Activated CD4-positive, alpha-beta T cell treated with anti-CD3 and anti-CD28 coated beads, Interleukin-2, Interleukin-6, amounts not matched to agents 100 ng/mL and 50 ng/mL, durations not matched to agents 16 hours and 8 hours (primary cell): ENCODE data around the gene PKP4.

Experiments
- DNase-seq: peaks from one replicate; pipeline ENCODE4 v3.0.0-alpha.2; 2020

The PKP4 gene

DNA sequence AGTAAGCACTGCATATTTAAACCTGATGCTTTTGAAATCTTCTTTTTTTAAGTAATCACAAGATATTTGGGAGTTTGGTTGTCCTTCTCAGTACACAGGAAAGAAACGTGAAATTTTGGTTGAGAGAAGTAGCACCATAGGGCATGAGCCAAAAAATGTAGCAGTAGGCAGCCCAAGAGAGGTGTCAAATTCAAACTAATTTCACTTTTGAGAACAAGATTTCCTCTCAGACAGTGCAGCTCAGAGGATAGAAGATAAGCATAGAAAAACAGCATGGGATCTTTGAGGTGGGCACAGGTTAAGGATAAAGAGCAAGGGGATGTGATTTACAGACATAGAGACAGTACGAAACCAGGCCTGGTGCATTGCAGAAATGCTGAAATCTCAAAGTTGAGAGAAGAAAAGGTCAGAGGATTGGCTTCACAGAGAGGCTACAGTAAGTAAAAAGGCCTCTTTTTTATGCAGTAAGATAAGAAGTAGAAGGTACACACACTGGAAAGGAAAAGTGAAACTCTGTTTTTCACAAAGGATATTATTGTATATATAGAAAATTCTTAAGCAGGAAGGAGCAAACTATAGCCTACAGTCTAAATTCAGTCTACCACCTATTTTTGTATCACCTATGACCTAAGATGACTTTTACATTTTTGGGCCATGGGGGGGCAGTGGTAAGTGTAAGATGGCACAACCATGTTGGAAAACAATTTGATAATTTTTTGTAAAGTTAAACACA is 89.8 kb downstream of the PKP4 start:
- DNase-seq, result peak; percentile 12

DNA sequence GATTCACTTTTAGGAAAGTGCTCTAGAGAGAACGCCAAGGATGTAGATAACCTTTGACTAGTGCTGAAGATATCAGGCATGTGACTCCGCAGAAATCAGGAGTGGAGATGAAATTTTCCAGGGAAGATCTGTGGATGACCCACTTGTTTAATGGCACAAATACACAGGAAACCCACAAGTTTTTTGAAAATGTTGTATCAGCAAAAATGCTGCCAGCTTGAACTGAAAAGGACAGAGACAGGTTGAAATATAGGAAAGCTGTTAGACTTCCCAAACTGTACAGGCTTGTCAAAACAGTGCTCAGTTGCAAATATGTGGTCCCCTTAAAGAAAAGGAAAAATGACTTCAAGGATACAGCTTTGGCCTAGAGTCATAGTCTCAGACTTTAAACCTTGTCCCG is 96.5 kb downstream of the PKP4 start:
- DNase-seq, result no peak

GRCh38 chr2:158554996-158555395 is 98.2 kb downstream of the PKP4 start:
- DNase-seq, result no peak

GRCh38 chr2:158556124-158556523 is 99.4 kb downstream of the PKP4 start:
- DNase-seq, result no peak

DNA sequence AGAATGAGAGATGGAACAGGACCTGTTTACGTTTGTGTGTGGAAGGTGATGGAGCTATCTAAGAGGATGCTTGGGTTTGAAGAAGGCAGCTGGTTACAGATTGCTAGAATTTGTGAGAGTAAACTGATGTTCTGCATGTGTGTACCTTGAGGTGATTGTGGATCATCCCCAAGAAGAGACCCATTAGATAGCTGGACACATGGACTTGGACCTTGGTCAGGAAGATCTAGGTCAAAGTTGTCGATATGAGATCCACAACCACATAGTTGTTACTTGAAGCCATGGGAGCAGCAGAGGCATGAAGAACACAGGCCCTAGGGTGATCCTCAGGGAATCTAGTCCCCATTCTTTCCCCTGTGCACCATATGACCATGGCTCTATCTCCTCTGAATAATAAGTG is 101.0 kb downstream of the PKP4 start:
- DNase-seq, result no peak

GRCh38 chr2:158559252-158559651 is 102.5 kb downstream of the PKP4 start:
- DNase-seq, result no peak

DNA sequence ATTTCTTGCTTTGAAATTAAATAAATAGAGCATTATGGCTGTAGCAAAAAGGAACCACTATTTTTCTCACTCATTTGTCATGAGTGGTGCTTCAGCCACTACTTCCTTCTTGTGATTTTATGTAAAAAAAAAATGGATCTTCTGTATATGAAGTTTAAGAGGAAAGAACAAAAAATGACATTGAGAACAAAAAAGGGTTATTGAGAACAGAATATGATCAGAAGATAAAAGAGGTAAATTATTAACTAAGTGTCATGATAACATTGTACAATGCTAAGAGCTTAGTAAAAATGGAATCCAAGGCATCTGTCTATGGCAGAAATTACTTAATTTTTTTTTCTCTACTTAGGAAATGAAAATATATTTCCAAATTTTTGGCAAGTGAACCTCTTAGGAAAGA is 103.5 kb downstream of the PKP4 start:
- DNase-seq, result no peak

DNA sequence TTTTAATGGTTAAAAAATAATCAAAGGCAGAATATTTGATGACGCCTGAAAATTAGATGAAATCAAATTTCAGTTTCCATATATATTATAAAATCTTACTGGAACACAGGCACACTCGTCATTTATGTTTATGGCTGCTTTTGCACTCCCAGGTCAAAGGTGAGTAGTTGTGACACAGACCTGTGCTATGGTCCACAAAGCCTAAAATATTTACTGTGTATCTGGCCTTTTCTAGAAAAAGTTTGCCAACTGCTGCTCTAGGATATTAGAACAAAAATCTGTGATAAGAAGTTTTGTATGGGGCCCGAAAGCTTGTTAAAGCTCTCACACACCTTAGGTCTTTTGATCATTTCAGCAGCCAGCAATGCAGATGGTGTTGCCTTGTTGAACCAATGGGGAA is 104.3 kb downstream of the PKP4 start:
- no peak for DNase-seq

- DNase-seq, result no peak
Observed at GRCh38 chr2:158567208-158567607, 110.5 kb downstream of the PKP4 start.

DNA sequence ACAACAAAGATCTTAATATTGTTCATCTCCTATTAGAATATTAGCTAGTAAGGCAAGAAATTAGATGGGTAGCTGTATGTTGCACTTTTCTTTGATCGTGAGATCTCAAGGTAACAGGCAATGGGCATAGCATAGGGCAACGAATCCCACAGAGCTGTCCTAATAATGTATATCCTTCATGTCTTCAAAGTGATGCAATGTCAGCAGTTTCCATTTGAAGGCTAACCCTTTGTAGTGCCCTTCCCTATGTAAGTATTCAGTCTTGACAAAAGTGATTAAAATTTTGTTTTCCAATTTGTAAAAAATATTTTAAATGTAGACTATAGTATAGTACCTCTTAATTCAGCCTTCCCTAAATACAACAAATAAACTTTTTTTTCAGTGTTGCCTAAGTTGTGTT is 112.5 kb downstream of the PKP4 start:
- no peak for DNase-seq

DNA sequence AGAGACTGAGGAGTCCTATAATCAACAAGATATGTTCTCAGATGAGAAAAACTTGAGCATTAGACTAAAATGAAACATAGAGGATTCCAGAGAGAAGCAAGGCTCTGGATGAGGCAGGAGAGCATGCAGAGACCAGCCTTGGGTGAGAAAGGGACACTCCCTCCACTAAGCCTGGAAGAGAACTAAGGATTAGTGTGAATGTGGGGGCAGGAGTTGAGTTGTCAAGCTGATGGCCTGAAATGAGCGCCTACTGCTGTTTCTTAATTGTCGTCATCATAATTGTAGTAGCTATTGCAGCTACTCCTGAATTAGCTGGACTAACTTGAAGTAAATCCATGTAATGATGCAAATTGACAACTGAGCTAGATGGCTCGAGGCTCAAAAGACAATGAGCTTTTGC is 114.1 kb downstream of the PKP4 start:
- no peak for DNase-seq

- no peak for DNase-seq
Observed at GRCh38 chr2:158573739-158574138, 117.0 kb downstream of the PKP4 start.

DNA sequence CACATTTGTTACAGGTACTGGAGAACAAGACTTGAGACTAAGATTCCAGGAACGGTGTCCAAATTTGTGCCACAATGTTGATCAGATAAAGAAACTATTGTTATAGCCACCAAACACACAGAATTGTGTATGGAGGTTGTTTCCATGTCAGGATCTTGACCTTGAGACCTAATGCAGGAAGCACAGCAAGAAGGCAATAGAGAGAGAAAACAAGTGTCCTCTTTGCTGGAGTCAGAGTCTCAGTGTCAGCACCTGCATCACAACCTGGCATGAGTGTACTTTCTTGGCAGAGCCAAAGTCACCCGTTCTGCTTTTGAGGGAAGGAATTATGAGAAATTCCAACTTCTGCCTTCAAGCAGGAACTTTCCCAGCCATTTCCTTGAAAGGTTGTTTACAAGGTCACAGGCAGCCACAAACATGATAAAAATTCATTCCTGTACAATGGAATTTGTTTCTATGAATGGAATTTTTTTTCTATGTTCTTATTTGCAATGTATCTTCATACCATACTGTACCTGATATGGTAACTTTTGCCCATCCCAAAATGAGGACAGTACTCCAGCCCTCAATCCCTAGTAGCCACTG is 118.4 kb downstream of the PKP4 start:
- DNase-seq, result no peak

GRCh38 chr2:158577141-158577540 is 120.4 kb downstream of the PKP4 start:
- no peak for DNase-seq

DNA sequence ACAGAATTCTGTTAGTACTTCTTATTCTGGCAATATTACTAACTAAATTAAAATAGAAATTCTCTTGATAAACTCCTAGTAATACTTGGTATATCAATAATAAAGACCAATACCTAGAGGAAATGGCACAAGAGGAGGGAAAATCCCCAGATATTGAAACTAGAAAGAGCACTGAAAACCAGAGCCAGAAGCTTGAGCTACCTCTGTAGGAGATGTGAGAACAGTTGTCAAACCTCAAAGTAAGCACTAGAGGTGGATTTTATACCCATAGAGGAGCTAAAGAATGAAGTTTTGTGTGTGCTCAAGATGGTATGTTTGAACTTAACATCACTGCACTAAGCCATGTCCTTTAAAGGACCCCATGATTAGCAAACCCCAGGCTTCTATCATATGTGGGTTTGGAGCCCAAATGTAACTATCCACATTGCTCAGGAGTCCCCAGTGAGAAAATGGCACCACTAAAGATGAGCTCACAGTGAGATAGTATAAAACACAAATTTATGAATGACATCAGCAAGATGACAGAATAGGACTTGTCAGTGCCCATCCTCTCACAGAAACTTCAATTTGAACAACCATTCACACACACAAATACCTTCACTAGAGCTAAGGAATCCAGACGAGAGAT is 122.1 kb downstream of the PKP4 start:
- DNase-seq, result no peak

GRCh38 chr2:158579928-158580327 is 123.2 kb downstream of the PKP4 start:
- DNase-seq, result no peak

DNA sequence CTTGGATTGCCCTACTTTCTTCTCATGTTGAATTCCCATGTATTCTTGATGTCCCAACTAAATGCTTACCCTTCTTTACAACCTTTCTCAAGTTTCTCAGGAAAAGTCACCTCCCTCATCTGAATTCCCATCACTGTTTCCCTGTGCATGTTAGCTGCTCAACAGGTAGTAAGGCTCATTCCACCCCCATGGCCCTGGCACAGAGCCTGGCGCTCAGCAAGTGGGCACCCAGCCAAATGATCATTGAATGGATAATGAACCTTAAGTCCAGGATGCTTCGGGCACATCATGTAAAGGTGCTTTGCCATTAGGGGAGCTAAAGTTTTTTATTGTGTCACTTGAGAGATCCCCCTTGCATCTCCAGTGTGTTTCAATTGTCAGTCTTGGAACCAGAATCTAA is 124.0 kb downstream of the PKP4 start:
- DNase-seq, result no peak

- DNase-seq, result no peak
Observed at GRCh38 chr2:158582670-158583069, 125.9 kb downstream of the PKP4 start.

GRCh38 chr2:158583923-158584322 is 127.2 kb downstream of the PKP4 start:
- DNase-seq, result no peak

DNA sequence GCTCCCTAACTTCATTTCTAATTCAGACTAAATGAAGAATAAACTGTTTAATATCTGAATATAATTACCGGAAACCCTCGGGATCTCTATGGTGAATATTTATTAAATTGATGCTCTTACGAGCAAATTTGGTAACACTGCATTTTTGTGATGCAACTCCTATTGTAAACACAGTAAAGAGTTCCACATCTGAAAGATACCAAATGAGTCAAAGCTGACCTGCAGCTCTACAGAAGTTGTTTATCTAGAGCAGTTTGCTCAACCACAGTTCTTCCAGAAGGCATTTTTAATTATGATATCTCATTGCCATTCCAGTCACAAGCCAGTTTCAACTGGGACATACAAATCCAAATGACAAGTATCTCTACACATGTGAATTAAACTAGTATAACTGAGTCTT is 129.7 kb downstream of the PKP4 start:
- no peak for DNase-seq

- no peak for DNase-seq
Observed at GRCh38 chr2:158589303-158589702, 132.6 kb downstream of the PKP4 start.

GRCh38 chr2:158598862-158599517 is 142.2 kb downstream of the PKP4 start:
- DNase-seq, result no peak

- DNase-seq, result no peak
Observed at GRCh38 chr2:158599609-158600008, 142.9 kb downstream of the PKP4 start.
